GM12801 (cell line): ENCODE results near the gene HBB.

ENCODE experiments used
- CTCF ChIP-seq: IDR thresholded peaks from one replicate; pipeline ENCODE4 v1.5.1; 2011; ENCODE audit warnings: control low read depth; ENCODE audit not compliant: insufficient read length; ENCODE audit errors: extremely low read depth

Gene HBB

GRCh38 chr11:5242933-5243815, 16.3 kb upstream of the HBB start:
- TF ChIP-seq CTCF = no peak

- TF ChIP-seq CTCF = no peak
Observed at GRCh38 chr11:5242208-5242607, 15.3 kb upstream of the HBB start.

GRCh38 chr11:5241458-5241857, 14.6 kb upstream of the HBB start:
- no peak for TF ChIP-seq CTCF

- no peak for TF ChIP-seq CTCF
Observed at GRCh38 chr11:5240458-5240857, 13.6 kb upstream of the HBB start.

GRCh38 chr11:5240056-5240455, 13.2 kb upstream of the HBB start:
- no peak for TF ChIP-seq CTCF

- TF ChIP-seq CTCF = no peak
Observed at GRCh38 chr11:5239046-5239445, 12.2 kb upstream of the HBB start.

- TF ChIP-seq CTCF = no peak
Observed at GRCh38 chr11:5238486-5238885, 11.6 kb upstream of the HBB start.
